ENCODE results near the gene VWA2. TPM values are rescaled to one million over a fixed set of nuclear protein-coding genes. Genes with fewer than 3 reads are reported as not detected.
A peak's percentile ranks its signal among the peaks of the same experiment; 100 is the strongest.

Gene VWA2
- total RNA-seq, 1 experiment from 2014 or later, result not detected

DNA sequence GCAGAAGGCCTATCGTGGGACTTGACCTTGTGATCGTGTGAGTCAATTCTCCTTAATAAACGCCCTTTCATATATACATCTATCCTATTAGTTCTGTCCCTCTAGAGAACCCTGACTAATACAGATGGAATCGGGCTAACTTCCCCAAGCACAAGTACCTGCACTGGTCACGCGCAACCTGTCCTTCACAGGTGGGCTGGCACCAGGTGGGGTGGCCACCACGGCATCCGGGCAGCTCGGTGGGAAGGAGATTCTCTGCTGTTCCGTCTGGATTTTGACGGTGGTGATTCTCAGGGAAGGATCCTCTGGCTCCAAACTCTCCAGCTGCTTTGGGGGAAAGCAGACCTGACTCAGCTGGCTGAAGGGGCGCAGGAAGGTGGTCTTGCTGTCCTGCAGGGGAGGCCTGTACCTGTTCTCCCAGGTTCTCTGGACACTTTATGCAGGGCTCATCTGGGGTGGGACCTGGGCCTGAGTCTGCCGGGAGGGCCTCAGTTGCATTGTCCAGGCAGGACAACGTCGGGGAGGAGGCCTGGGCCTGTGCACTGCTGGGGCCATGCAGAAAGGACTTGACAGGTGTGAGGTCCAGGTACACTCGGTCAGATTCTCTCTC is 61.1 kb downstream of the VWA2 start:
- Mint-ChIP-seq H3K27ac (ENCODE audit: low read depth, unreplicated experiment) (no peak overlapping the region), H3K36me3 (ENCODE audit: insufficient read depth, unreplicated experiment) (peaks cover 7% of the 10 kb centered on the region), H3K9me3 (ENCODE audit: unreplicated experiment) (peaks cover 7% of the 10 kb centered on the region), H3K27me3 (ENCODE audit: insufficient read depth, unreplicated experiment) (no peaks in the 10 kb centered on the region), H3K4me3 (ENCODE audit: unreplicated experiment) (no peak overlapping the region), H3K4me1 (ENCODE audit: insufficient read depth, unreplicated experiment) (peaks cover 8% of the 10 kb centered on the region)
- intact Hi-C loops (cut with micrococcal nuclease), result loop anchor here (5.0 to 10.0 kb wide), 2 partner anchors 405 to 487 kb away; no protein-coding TSS in a partner anchor
- BruUV-seq (replicated peaks), result no TSS peak
- DNase-seq (ENCODE audit: unreplicated experiment), result no peak
- POLR2A ChIA-PET, result no interaction called here
- TF ChIP-seq, protein P1, sequence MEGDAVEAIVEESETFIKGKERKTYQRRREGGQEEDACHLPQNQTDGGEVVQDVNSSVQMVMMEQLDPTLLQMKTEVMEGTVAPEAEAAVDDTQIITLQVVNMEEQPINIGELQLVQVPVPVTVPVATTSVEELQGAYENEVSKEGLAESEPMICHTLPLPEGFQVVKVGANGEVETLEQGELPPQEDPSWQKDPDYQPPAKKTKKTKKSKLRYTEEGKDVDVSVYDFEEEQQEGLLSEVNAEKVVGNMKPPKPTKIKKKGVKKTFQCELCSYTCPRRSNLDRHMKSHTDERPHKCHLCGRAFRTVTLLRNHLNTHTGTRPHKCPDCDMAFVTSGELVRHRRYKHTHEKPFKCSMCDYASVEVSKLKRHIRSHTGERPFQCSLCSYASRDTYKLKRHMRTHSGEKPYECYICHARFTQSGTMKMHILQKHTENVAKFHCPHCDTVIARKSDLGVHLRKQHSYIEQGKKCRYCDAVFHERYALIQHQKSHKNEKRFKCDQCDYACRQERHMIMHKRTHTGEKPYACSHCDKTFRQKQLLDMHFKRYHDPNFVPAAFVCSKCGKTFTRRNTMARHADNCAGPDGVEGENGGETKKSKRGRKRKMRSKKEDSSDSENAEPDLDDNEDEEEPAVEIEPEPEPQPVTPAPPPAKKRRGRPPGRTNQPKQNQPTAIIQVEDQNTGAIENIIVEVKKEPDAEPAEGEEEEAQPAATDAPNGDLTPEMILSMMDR (IDR thresholded peaks at IDR 0.05; ENCODE audit: unreplicated experiment), result no peak
- CTCF ChIA-PET, result interaction anchor here (0.6 to 1.6 kb wide), 5 partner anchors 10 to 151 kb away, joined by 3 to 6 read pairs (median 3); no protein-coding TSS in a partner anchor

DNA sequence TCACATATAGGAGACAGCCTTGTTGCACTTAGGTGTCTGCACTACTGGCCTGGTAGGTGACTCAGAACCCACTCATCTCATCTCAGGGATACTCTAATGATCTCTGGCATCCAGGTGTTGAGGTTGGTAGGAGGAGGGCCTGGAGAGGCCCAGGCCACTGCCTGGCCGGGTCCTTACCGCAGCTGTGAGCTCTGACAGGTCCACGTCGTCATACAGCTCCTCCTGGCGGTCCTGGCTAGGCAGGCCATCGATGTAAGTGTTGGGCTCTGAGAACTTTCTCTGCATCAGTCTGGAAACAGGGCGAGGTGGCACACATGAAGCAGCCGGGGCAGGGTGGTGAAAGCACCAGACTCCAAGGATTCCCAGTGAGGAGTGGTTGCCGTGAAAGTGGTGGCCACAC is 62.1 kb downstream of the VWA2 start:
- ChIA-PET CTCF (interaction anchor here (0.6 to 1.6 kb wide), 4 partner anchors 129 to 333 kb away, joined by 3 to 6 read pairs (median 4); no protein-coding TSS in a partner anchor), POLR2A (interaction anchor here (0.7 to 1.2 kb wide), 5 partner anchors 34 to 222 kb away, joined by 3 to 4 read pairs (median 3); partner anchors contain the start of gene CCDC186)
- Mint-ChIP-seq H3K36me3 (ENCODE audit: insufficient read depth, unreplicated experiment) (peaks cover 7% of the 10 kb centered on the region), H3K27me3 (ENCODE audit: insufficient read depth, unreplicated experiment) (no peaks in the 10 kb centered on the region), H3K9me3 (ENCODE audit: unreplicated experiment) (peaks cover under 1% of the 10 kb centered on the region), H3K4me1 (ENCODE audit: insufficient read depth, unreplicated experiment) (peaks cover 8% of the 10 kb centered on the region), H3K27ac (ENCODE audit: low read depth, unreplicated experiment) (no peak overlapping the region), H3K4me3 (ENCODE audit: unreplicated experiment) (no peak overlapping the region)
- TF ChIP-seq, protein P1 (IDR thresholded peaks at IDR 0.05; ENCODE audit: unreplicated experiment), result peak; percentile 32
- intact Hi-C loops (cut with micrococcal nuclease), result loop anchor here (1.0 to 10.0 kb wide), 3 partner anchors 127 to 486 kb away; partner anchors contain the start of gene CCDC186
- peak; percentile 67 for DNase-seq (ENCODE audit: unreplicated experiment)
- BruUV-seq (replicated peaks), result no TSS peak

DNA sequence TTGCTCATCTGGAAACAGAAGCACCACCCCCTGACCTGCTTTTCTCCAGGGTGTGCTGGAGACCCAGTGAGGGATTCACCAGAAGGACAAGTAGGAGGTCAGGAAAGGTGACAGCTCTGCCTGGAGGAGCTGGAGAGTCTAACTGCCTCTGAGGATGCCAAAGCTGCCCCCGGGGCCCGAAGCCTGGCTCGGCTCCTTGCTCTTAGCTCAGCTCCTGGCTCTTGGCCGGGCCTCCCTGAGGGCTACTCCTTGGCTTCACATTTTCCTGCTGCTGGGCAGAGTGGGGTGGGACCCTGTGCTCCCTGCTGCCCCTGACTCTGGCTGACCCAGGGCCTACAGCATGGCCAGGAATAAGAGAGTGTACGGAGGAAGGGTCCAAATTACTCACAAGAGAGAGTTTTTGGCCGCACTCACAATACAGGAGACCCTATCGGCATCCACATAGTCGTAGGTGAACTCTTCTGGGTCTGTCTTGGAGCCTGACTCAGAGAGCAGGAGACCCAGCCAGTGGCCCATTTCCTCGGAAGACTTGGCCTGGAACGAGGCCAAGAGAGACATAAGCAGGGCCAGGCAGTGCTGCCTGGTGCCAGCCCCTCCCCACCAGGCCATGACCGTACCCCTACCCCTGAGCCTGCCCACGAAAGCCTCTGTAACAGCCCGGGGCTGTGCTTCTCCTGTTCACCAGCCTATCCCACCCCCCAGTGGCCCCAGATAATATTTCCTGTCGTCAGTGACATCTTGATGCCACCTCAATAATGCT is 63.1 kb downstream of the VWA2 start:
- Mint-ChIP-seq H3K27me3 (ENCODE audit: insufficient read depth, unreplicated experiment) (no peaks in the 10 kb centered on the region), H3K9me3 (ENCODE audit: unreplicated experiment) (no peaks in the 10 kb centered on the region), H3K4me1 (ENCODE audit: insufficient read depth, unreplicated experiment) (peaks cover 16% of the 10 kb centered on the region), H3K36me3 (ENCODE audit: insufficient read depth, unreplicated experiment) (no peaks in the 10 kb centered on the region), H3K4me3 (ENCODE audit: unreplicated experiment) (no peak overlapping the region), H3K27ac (ENCODE audit: low read depth, unreplicated experiment) (no peak overlapping the region)
- DNase-seq (ENCODE audit: unreplicated experiment), result no peak
- TF ChIP-seq, protein P1 (IDR thresholded peaks at IDR 0.05; ENCODE audit: unreplicated experiment), result no peak
- CTCF ChIA-PET, result interaction anchor here (0.6 to 3.1 kb wide), 13 partner anchors 12 to 332 kb away, joined by 3 to 146 read pairs (median 4); no protein-coding TSS in a partner anchor
- POLR2A ChIA-PET, result interaction anchor here (0.7 to 1.2 kb wide), 2 partner anchors 130 to 239 kb away, joined by 3 to 4 read pairs; no protein-coding TSS in a partner anchor
- no TSS peak for BruUV-seq (replicated peaks)
- intact Hi-C loops (cut with micrococcal nuclease), result loop anchor here (1.0 to 10.0 kb wide), 3 partner anchors 128 to 485 kb away; partner anchors contain the start of gene CCDC186

DNA sequence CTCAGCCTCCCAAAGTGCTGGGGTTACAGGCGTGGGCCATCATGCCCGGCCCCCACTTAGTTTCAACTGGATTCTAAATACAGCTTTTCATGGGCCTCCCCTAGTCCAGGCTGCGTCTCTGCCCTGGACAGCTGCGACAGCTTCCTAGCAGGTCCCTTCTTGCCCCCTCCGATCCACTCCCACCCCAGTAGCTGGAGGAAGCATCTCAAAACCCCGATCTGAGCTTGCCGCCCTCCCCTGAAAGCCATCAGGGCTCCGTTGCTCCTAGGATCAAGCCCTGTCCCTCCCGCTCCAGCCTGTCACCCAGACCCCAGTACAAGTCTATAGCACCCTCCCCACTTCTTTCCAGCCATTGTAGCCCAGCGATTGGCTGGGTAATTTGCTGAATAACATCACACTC is 64.5 kb downstream of the VWA2 start:
- Mint-ChIP-seq H3K27me3 (ENCODE audit: insufficient read depth, unreplicated experiment) (no peaks in the 10 kb centered on the region), H3K4me3 (ENCODE audit: unreplicated experiment) (no peak overlapping the region), H3K4me1 (ENCODE audit: insufficient read depth, unreplicated experiment) (peaks cover 20% of the 10 kb centered on the region), H3K9me3 (ENCODE audit: unreplicated experiment) (no peaks in the 10 kb centered on the region), H3K27ac (ENCODE audit: low read depth, unreplicated experiment) (no peak overlapping the region), H3K36me3 (ENCODE audit: insufficient read depth, unreplicated experiment) (peaks cover 4% of the 10 kb centered on the region)
- CTCF ChIA-PET, result interaction anchor here (0.5 to 3.1 kb wide), 67 partner anchors 8 to 827 kb away, joined by 3 to 146 read pairs (median 4); no protein-coding TSS in a partner anchor
- intact Hi-C loops (cut with micrococcal nuclease), result loop anchor here (5.0 to 10.0 kb wide), 2 partner anchors 401 to 484 kb away; no protein-coding TSS in a partner anchor
- BruUV-seq (replicated peaks), result no TSS peak
- POLR2A ChIA-PET, result interaction anchor here (0.7 to 2.0 kb wide), 10 partner anchors 9 to 236 kb away, joined by 3 to 7 read pairs (median 4); no protein-coding TSS in a partner anchor
- DNase-seq (ENCODE audit: unreplicated experiment), result no peak
- TF ChIP-seq, protein P1 (IDR thresholded peaks at IDR 0.05; ENCODE audit: unreplicated experiment), result no peak
